Pulmonary artery endothelial cell (primary cell): ENCODE data around the gene TMC1. TPM values are rescaled to one million over a fixed set of nuclear protein-coding genes. Genes with fewer than 3 reads are reported as not detected.
A peak's percentile ranks its signal among the peaks of the same experiment; 100 is the strongest.

ENCODE experiments used
- DNase-seq: peaks from one replicate; pipeline ENCODE4 v3.0.0-alpha.2; 2011; ENCODE audit warnings: low read depth, low spot score
- total RNA-seq: library from RNA; depleted of rRNA; stranded (reverse); fragments of >200 nt; gene quantifications from 2 replicates; pipeline ENCODE4 v1.2.3, GENCODE V29; 2014

TMC1 gene
- total RNA-seq, 1 donor from 2014 or later = 0.99 TPM

GRCh38 chr9:72574156-72574810, 52.9 kb downstream of the TMC1 start:
- no peak for DNase-seq

GRCh38 chr9:72575666-72576065, 54.3 kb downstream of the TMC1 start:
- no peak for DNase-seq

DNA sequence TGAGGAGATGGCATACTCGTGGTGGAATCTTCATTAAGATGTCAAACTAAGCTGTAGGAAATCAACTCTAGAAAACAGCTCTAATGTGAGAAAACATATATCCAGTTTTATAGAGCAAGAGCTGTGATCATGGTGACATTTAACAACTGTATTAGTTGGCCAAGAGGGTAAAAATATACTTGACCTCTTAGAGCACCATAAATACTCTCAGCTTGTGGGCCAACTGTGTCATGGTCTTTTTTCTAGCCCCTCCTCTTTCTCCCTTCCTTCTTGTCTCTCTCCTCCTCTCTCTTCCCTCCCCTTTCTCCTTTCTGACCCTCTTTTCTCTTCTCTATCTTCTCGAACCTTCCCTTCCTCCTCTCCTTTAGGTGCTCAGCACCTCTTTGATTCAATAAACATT, 54.7 kb downstream of the TMC1 start:
- no peak for DNase-seq

DNA sequence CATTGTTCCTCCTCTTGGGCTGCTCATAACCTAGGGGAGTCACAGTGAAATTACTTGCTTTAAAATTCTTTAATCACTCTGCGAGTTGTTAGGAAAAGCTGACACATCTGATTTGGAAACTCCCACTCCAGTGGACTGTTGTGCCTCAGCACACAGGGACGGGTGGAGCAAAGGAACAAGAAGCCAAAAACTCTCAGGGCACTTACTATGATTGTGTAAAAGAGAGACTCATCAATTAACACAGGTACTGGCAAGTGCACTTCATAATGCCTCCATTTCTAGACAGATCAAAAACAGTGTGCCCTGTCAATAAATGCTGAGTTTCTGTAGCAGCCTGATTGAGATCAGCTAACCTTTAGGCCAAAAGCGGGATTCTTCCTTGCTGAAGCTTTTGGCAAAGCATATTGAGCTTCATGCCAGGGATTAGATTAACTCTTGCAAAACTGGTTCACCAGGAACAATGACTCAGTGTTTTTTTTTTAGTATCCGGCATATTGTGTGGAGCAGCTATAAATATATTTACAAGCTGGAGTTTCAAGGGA, 55.9 kb downstream of the TMC1 start:
- DNase-seq = peak; percentile 71

DNA sequence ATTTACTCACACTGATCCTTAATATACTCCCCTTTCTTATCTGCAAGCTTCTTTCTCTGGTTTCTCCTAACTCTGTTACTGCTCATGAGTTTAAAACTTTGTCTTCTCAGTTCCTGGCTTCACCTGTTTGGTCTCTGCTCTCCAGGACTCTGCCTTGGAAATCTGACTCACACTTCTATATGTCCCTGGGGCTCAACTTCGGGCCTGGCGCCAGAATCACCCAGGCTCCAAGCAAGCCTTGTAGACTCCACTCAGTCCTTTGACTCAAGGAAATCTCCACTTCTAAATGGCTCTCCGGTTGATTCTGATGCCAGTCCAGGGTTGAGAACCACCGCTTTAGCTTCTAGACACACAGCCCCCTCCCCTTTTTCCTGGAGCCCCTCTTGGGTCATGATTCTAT, 57.8 kb downstream of the TMC1 start:
- no peak for DNase-seq

DNA sequence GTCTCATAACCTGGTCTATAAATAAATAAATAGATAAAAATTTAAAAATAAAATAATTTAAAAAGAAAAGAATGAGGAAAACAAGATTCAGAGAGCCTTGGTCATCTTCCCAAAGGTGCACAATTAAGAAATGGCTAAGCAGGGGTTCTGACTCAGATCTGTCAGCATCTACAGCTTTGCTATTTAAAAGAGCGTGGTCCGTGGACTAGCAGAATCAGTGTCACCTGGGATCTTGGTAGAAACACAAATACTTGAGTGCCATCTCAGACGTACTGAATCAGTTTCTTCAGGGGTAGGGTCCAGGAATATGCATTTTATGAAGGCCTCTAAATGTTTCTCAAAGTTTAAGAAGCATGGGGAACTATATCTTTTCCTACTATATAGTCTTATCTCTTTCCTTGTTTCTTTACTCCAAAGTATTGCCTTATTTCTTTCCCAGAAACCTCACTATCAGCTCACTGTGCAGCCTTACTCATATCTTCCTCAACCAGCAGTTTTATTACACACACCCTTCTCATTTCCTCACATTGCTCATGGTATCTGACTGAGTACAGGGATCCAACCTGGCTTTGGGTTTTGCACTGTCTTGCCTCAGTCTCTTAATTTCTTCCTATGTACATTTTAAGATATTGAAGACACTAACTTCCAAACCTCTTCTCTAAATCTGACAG, 58.6 kb downstream of the TMC1 start:
- DNase-seq = no peak

DNA sequence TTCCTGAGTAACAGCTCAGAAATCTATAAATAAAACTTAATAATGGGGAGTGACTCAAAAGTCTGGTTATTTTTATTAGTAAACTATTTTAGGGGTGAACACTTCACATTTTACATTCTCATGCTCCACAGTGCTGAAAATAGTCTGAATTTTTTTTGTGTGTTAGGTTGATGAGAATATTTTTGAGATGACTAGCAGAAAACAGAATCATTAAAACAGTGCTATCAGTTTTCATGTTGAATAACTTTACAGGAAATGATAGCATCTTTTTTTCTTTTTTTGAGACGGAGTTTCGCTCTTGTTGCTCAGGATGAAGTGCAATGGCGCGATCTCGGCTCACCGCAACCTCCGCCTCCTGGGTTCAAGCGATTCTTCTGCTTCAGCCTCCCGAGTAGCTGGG, 60.3 kb downstream of the TMC1 start:
- no peak for DNase-seq

GRCh38 chr9:72583370-72583769, 62.0 kb downstream of the TMC1 start:
- no peak for DNase-seq

DNA sequence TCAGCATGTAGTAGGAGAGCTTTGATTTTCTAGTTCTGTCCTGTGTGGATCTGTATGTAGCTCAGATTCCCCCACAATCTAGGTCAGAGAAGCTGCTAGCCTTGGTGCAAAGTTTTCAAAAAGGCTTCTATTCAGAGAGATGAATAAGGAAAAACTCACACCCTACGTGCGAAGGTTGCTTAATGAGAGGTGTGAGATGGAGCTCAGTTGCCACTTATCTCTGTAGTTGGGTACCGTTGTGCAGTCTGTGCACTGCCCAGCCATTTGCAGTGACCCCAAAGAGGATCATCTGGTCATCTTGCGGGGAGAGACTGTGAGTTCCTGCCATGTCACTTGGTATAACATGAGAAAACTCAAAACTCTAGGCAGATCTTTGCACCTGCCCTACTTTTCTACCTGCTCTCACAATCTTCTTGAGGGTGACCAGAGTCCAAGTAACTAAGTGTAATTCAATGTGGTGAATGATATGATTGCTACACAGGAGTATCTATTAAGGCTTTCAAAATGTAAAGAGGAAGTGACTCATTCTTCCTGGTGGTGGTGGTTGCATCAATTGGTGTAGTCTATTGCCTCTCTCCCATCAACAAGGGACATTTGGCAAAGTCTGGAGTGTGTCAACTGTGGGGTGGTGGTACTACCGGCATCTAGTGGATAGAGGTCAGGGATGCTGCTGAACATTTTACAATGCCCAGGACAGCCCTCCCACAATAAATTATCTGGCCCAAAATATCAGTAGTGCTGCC, 65.2 kb downstream of the TMC1 start:
- no peak for DNase-seq

GRCh38 chr9:72588336-72588735, 66.9 kb downstream of the TMC1 start:
- DNase-seq = no peak

GRCh38 chr9:72589667-72590521, 68.5 kb downstream of the TMC1 start:
- DNase-seq = no peak

GRCh38 chr9:72590824-72591223, 69.4 kb downstream of the TMC1 start:
- DNase-seq = no peak

- DNase-seq = no peak
Observed at GRCh38 chr9:72592502-72593403, 71.3 kb downstream of the TMC1 start.

GRCh38 chr9:72596451-72597180, 75.2 kb downstream of the TMC1 start:
- DNase-seq = no peak

- no peak for DNase-seq
Observed at GRCh38 chr9:72597181-72597517, 75.7 kb downstream of the TMC1 start.

- no peak for DNase-seq
Observed at GRCh38 chr9:72597601-72598000, 76.2 kb downstream of the TMC1 start.

GRCh38 chr9:72598639-72599038, 77.2 kb downstream of the TMC1 start:
- no peak for DNase-seq

DNA sequence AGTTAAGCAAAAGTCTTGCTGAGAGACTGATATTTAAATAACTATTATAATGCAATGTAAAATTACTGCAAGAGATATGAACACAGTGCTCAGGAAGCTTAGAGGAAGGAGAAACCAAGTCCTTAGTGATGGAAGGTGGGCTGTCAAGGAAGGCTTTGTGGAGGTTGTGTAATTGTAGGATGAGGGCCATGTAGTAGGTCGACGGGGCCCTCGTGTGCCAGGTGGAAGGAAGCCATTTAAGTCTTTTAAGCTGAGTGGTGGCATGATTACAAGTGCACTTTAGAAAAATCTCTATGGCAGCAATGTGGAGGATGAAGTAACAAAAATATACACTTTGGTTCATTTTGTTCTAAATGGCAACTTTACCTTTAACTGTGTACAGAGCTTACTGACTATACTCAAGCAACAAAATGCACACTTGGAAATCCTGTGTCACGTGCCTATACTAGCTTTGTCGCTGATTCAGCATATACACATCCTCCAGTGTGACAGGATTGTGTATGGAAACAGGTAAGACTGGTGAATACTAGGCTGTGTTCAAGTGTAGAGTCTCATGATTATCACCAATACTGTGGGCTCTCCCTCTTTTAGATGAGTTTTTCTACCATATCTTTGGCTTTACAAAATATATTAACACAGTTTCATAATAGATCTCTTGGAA, 78.6 kb downstream of the TMC1 start:
- DNase-seq = no peak

GRCh38 chr9:72600671-72601070, 79.3 kb downstream of the TMC1 start:
- DNase-seq = no peak
